HepG2 (cell line): ENCODE results near the gene HIGD1C. TPM values are rescaled to one million over a fixed set of nuclear protein-coding genes. Genes with fewer than 3 reads are reported as not detected.

Experiments
- ATAC-seq: fragments of 200-7000 bp; cut with Tn5 transposase; 3 replicates; pipeline ENCODE4 v1.9.1; 2020; ENCODE audit warnings: mild to moderate bottlenecking, moderate library complexity
- BruUV-seq: library from RNA; stranded (reverse); fragments of 400-500 nt; replicated peaks from 2 replicates; lab custom pipeline; 2021; lab: Mats Ljungman, UMichigan
- CTCF ChIA-PET: fragments of 300-600 bp; formaldehyde crosslinking; extraction: SDS; loops from one replicate; lab custom pipeline; 2021; ENCODE audit warnings: low total read pairs, inconsistent platforms, low intra/inter-chr PET ratio; lab: Yijun Ruan, JAX
- POLR2A ChIA-PET: fragments of 350-600 bp; sonication (Branson Sonifier 250); formaldehyde crosslinking; loops from one replicate; lab custom pipeline; 2020; ENCODE audit warnings: antibody characterized with exemption, inconsistent platforms; lab: Yijun Ruan, JAX
- DNase-seq: peaks from one replicate; pipeline ENCODE4 v3.0.0-alpha.2; 2015; ENCODE audit warnings: low spot score
- FAIRE-seq: peaks from 3 replicates; lab custom pipeline; 2011; peaks lifted over from hg19 to GRCh38; lab: Jason Lieb, UNC
- H2AFZ ChIP-seq: one replicate; pipeline ENCODE4 v1.6.1; 2011; ENCODE audit warnings: low read length, inconsistent platforms
- H3K27ac ChIP-seq: fragments of 300-600 bp; 3 replicates; pipeline ENCODE4 v1.8.0; 2011; ENCODE audit warnings: mixed run types, mild to moderate bottlenecking, mixed read lengths, low read length, inconsistent platforms; ENCODE audit not compliant: insufficient read depth; ENCODE audit errors: extremely low read length
- H3K27me3 ChIP-seq, 2 experiments: fragments of 200-600 bp in 1 of 2; 2 replicates in 1 of 2; 3 replicates in 1 of 2; pipeline versions ENCODE4 v1.6.0 to v1.8.0; 2011; ENCODE audit warnings: low read length in 2 of 2, mild to moderate bottlenecking in 2 of 2, moderate library complexity in 2 of 2, inconsistent platforms in 1 of 2; ENCODE audit not compliant: insufficient read depth in 2 of 2, control insufficient read depth in 1 of 2
- H3K36me3 ChIP-seq, 2 experiments: fragments of 200-600 bp in 1 of 2; replicated peaks in 1 of 2; 2 replicates in 1 of 2; 3 replicates in 1 of 2; pipeline versions ENCODE4 v1.5.1 to v1.8.0; 2011; ENCODE audit warnings: low read length in 2 of 2, inconsistent platforms in 1 of 2; ENCODE audit not compliant: insufficient read depth in 2 of 2, control insufficient read depth in 1 of 2
- H3K4me1 ChIP-seq: 2 replicates; pipeline ENCODE4 v1.5.1; 2012; ENCODE audit warnings: low read length, inconsistent platforms; ENCODE audit not compliant: insufficient read depth
- H3K4me2 ChIP-seq: 2 replicates; pipeline ENCODE4 v1.6.0; 2011; ENCODE audit warnings: low read depth, low read length, inconsistent platforms
- H3K4me3 ChIP-seq, 3 experiments: fragments of 200-600 bp in 1 of 3; sonication (generic), shearing (Covaris generic) in 1 of 3; replicated peaks in 1 of 3; 2 replicates each; pipeline ENCODE4 v1.5.1; 2011 to 2016; ENCODE audit warnings: low read length in 3 of 3, inconsistent platforms in 2 of 3, low read depth in 2 of 3, mild to moderate bottlenecking in 2 of 3, control low read depth in 1 of 3, mixed read lengths in 1 of 3; ENCODE audit not compliant: insufficient read depth in 1 of 3
- H3K79me2 ChIP-seq: one replicate; pipeline ENCODE4 v1.6.1; 2011; ENCODE audit warnings: low read length, inconsistent platforms; ENCODE audit not compliant: insufficient read depth
- H3K9ac ChIP-seq: 2 replicates; pipeline ENCODE4 v1.6.0; 2011; ENCODE audit warnings: mild to moderate bottlenecking, low read depth, low read length, inconsistent platforms; ENCODE audit not compliant: insufficient read depth
- H3K9me3 ChIP-seq: 2 replicates; pipeline ENCODE4 v1.5.1; 2012; ENCODE audit warnings: mild to moderate bottlenecking, low read length
- H4K20me1 ChIP-seq: 2 replicates; pipeline ENCODE4 v1.6.0; 2011; ENCODE audit warnings: inconsistent platforms, mild to moderate bottlenecking, low read length, moderate library complexity; ENCODE audit not compliant: insufficient read depth
- ATF5 ChIP-seq: sonication (generic); formaldehyde crosslinking; IDR thresholded peaks from 2 replicates; pipeline ENCODE4 v1.4.0; 2020; ENCODE audit warnings: mild to moderate bottlenecking, low read depth, missing genetic modification reagents
- ATRX ChIP-seq: sonication (generic); formaldehyde crosslinking; IDR thresholded peaks from 2 replicates; pipeline ENCODE4 v1.4.0; 2020; ENCODE audit warnings: missing genetic modification reagents, borderline replicate concordance
- CHD2 ChIP-seq: IDR thresholded peaks from 2 replicates; pipeline ENCODE4 v1.6.1; 2011; ENCODE audit warnings: low read depth, low read length, improper control_type of control experiment
- E2F2 ChIP-seq: sonication (generic); formaldehyde crosslinking; IDR thresholded peaks from 2 replicates; pipeline ENCODE4 v1.4.0; 2020; ENCODE audit warnings: missing genetic modification reagents, borderline replicate concordance
- HMG20B ChIP-seq: conservative IDR thresholded peaks from 2 replicates; pipeline ENCODE4 v1.6.1; 2016; ENCODE audit warnings: missing genetic modification reagents, missing compliant biosample characterization
- HMGA1 ChIP-seq: sonication (generic); formaldehyde crosslinking; conservative IDR thresholded peaks from 2 replicates; pipeline ENCODE4 v1.4.0; 2020; ENCODE audit warnings: missing genetic modification reagents
- IKZF4 ChIP-seq: sonication (generic); formaldehyde crosslinking; IDR thresholded peaks from 2 replicates; pipeline ENCODE4 v1.5.1; 2020; ENCODE audit warnings: borderline replicate concordance, mild to moderate bottlenecking, low read depth, missing genetic modification reagents; ENCODE audit errors: not compliant biosample characterization
- MXI1 ChIP-seq: IDR thresholded peaks from 3 replicates; pipeline ENCODE4 v1.6.1; 2012; ENCODE audit warnings: low read depth, low read length, inconsistent platforms, borderline replicate concordance
- POLR2AphosphoS5 ChIP-seq: IDR thresholded peaks from 2 replicates; pipeline ENCODE4 v1.6.1; 2012; ENCODE audit warnings: low read depth, low read length
- SMAD9 ChIP-seq: sonication (generic); formaldehyde crosslinking; IDR thresholded peaks from 2 replicates; pipeline ENCODE4 v1.5.1; 2020; ENCODE audit warnings: mild to moderate bottlenecking, missing genetic modification reagents
- SRSF1 ChIP-seq: fragments of 200-400 bp; formaldehyde crosslinking; optimal IDR thresholded peaks from 2 replicates; pipeline ENCODE3; 2017; ENCODE audit warnings: mild to moderate bottlenecking, low read depth, low read length, moderate library complexity
- ZBTB20 ChIP-seq: sonication (generic); formaldehyde crosslinking; IDR thresholded peaks from 2 replicates; pipeline ENCODE4 v1.8.1; 2023; ENCODE audit warnings: missing genetic modification reagents, low read depth, mild to moderate bottlenecking, borderline replicate concordance
- ZGPAT ChIP-seq: IDR thresholded peaks from 2 replicates; pipeline ENCODE4 v1.6.1; 2016; ENCODE audit warnings: mild to moderate bottlenecking
- ZNF331 ChIP-seq: sonication (generic); formaldehyde crosslinking; IDR thresholded peaks from 2 replicates; pipeline ENCODE4 v1.4.0; 2020; ENCODE audit warnings: missing genetic modification reagents
- ZNF556 ChIP-seq: sonication (generic); formaldehyde crosslinking; IDR thresholded peaks from 2 replicates; pipeline ENCODE4 v1.4.0; 2020; ENCODE audit warnings: mild to moderate bottlenecking, missing genetic modification reagents, borderline replicate concordance
- ZNF619 ChIP-seq: sonication (generic); formaldehyde crosslinking; IDR thresholded peaks from 2 replicates; pipeline ENCODE4 v1.4.0; 2020; ENCODE audit warnings: mild to moderate bottlenecking, missing genetic modification reagents
- ZNF777 ChIP-seq: sonication (generic); formaldehyde crosslinking; IDR thresholded peaks from 2 replicates; pipeline ENCODE4 v1.4.0; 2020; ENCODE audit warnings: missing genetic modification reagents
- ZSCAN29 ChIP-seq: sonication (generic); formaldehyde crosslinking; conservative IDR thresholded peaks from 2 replicates; pipeline ENCODE4 v1.4.0; 2020; ENCODE audit warnings: mild to moderate bottlenecking, missing genetic modification reagents
- WGBS: methylation state at CpG from one replicate; pipeline ENCODE4 v1.1.6; 2017; ENCODE audit warnings: low lambda C conversion rate; 5-methylcytosine and 5-hydroxymethylcytosine counted together
- in situ Hi-C: cut with HindIII; loops from 2 replicates; pipeline ENCODE4 v1.10.0; 2017; ENCODE audit warnings: low pct_unique_long_range_greater_than_20kb; ENCODE audit not compliant: extremely low pct_ligation_motif_present
- intact Hi-C: fragments of 100-400 bp; cut with micrococcal nuclease; formaldehyde crosslinking; loops from one replicate; pipeline ENCODE4 v1.10.0; 2022; ENCODE audit not compliant: unreplicated experiment
- polyA plus RNA-seq, 8 experiments: library from polyadenylated mRNA; depleted of rRNA in 3 of 8; stranded (reverse) in 7 of 8; unstranded in 1 of 8; fragments of >200 nt; fragmentation: Illumina TruSeq in 4 of 8; extraction: Trizol in 4 of 8; gene quantifications; 2 replicates each; pipeline versions ENCODE4 v1.2.1 to v1.2.3, GENCODE V29; 2011 to 2016; ENCODE audit warnings: low read depth in 4 of 8, missing spikeins in 1 of 8, mixed read lengths in 1 of 8; ENCODE audit not compliant: insufficient read depth in 1 of 8
- total RNA-seq, 5 experiments: library from RNA; depleted of rRNA; stranded (reverse); fragments of >200 nt; fragmentation: Illumina TruSeq; extraction: Trizol; gene quantifications; 2 replicates each; pipeline ENCODE4 v1.2.3, GENCODE V29; 2016; ENCODE audit warnings: low read depth in 1 of 5

Gene HIGD1C
- total and polyA plus RNA-seq, 2 of the 13 experiments (the other 11 are each of a cell fraction or from before 2014, with no cell fraction given) = not detected

GRCh38 chr12:51012570-51013236 lies 60.4 kb downstream of the HIGD1C start:
- ChIA-PET POLR2A (no interaction called here), CTCF (interaction anchor here (0.5 kb wide), 1 partner anchor 359 kb away, joined by 3 read pairs; no protein-coding TSS in a partner anchor)
- intact Hi-C loops (no loop called here), in situ Hi-C loops (no loop called here)
- DNase-seq (no peak), ATAC-seq (no peak), FAIRE-seq (no peak)
- no peak overlapping the region for H3K4me2 ChIP-seq
- H3K27me3 ChIP-seq = no peaks in the 10 kb centered on the region
- BruUV-seq = TSS peak; percentile 27
- 97% methylated on average over 5 of the region's 5 CpGs for WGBS
- H3K9me3 ChIP-seq = no peaks in the 10 kb centered on the region
- peaks cover 0 to 7% of the 10 kb centered on the region in 2 experiments; a peak in 2 of 5 replicates for H3K36me3 ChIP-seq
- H3K9ac ChIP-seq = no peak overlapping the region
- H4K20me1 ChIP-seq = no peaks in the 10 kb centered on the region
- H3K27ac ChIP-seq = no peak overlapping the region
- H3K4me1 ChIP-seq = peaks cover 10% of the 10 kb centered on the region
- H3K4me3 ChIP-seq = no peak overlapping the region
- H2AFZ ChIP-seq = no peak overlapping the region
- peaks cover 60% of the 10 kb centered on the region for H3K79me2 ChIP-seq
- TF ChIP-seq ATRX (no peak), ZNF619 (CRISPR knock-in tag) (no peak), ZNF556 (CRISPR knock-in tag) (no peak), ZSCAN29 (CRISPR knock-in tag) (no peak), SRSF1 (no peak), MXI1 (no peak), POLR2AphosphoS5 (no peak), HMG20B (CRISPR knock-in tag) (no peak), HMGA1 (no peak), IKZF4 (no peak), ATF5 (CRISPR knock-in tag) (no peak), SMAD9 (CRISPR knock-in tag) (no peak), ZNF331 (CRISPR knock-in tag) (no peak), CHD2 (no peak), E2F2 (CRISPR knock-in tag) (no peak), ZGPAT (no peak), ZNF777 (CRISPR knock-in tag) (no peak), ZBTB20 (CRISPR knock-in tag) (no peak)
